Inferior parietal cortex (tissue), 1 donor: ENCODE results near the gene VPS13D.
"Not testable (repeated sequence)": the region's sequence is repeated elsewhere in the genome, so short reads cannot be mapped to it uniquely, and the experiment has no call there.

ENCODE experiments used
- DNase-seq: peaks from one replicate; pipeline ENCODE4 v3.0.0-alpha.2; 2016; ENCODE audit errors: extremely low spot score

VPS13D gene

DNA sequence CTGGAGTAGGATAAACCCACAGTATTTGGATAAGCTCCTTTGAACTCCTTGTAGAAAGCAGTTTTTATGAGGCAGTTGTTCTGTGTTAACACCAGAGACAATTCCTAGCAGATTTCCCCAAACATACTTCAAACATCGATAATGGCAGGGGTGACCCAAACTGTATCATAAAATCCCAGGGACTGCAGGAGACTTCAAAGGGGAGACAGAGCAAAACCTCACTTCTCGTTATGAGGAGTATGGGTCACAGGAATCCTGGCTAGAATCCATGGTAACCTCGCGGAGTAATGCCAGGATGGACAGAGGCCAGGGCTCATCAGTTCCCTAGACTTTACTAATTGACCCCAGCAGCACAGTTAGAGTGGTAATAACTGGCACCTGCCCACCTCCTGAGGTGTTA, 240.2 kb downstream of the VPS13D start:
- DNase-seq, result no peak

DNA sequence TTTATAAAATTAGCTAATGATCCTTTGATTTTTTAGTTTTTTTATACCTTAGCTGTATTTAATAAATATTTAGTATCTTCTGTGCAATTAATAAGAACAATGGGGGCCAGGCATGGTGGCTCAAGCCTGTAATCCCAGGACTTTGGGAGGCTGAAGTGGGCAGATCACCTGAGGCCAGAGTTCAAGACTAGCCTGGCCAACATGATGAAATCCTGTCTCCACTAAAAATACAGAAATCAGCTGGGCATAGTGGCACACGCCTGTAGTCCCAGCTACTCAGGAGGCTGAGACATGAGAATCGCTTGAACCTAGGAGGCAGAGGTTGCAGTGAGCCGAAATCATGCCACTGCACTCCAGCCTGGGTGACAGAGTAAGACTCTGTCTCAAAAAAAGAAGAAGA, 241.1 kb downstream of the VPS13D start:
- not testable (repeated sequence) for DNase-seq

DNA sequence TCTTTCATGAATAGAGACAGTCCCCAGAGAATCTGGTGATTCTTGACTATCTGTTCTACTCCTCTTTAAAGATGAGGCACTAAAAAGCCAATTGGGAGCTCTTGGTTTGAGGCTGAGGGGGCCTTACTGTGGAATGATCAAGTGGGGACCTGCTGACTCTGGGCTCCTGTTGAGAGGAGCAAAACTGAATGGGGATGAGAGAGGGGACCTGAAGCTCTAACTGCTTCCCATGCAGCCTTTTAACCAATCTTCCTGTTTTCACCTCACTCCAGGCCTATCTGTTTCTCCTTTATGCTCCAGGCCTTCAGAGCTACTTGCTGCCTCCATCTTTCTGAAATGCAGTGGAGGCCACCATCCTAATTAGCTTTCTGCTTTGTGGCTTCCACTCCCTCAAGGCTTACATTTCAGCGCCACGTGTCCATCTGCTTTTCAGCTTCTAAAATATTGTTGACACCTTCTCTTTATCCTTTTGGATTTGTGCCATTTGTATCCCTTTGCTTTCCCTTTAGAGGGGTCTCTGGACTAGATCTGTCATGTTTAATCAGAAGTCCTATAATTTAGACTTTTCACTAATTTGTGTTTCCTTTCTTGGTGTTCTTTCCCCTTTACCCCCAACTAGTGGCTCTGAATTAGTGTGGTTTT, 242.4 kb downstream of the VPS13D start:
- no peak for DNase-seq

- DNase-seq, result no peak
These were observed 243.1 kb downstream of the VPS13D start for GRCh38 chr1:12472798-12473551.

DNA sequence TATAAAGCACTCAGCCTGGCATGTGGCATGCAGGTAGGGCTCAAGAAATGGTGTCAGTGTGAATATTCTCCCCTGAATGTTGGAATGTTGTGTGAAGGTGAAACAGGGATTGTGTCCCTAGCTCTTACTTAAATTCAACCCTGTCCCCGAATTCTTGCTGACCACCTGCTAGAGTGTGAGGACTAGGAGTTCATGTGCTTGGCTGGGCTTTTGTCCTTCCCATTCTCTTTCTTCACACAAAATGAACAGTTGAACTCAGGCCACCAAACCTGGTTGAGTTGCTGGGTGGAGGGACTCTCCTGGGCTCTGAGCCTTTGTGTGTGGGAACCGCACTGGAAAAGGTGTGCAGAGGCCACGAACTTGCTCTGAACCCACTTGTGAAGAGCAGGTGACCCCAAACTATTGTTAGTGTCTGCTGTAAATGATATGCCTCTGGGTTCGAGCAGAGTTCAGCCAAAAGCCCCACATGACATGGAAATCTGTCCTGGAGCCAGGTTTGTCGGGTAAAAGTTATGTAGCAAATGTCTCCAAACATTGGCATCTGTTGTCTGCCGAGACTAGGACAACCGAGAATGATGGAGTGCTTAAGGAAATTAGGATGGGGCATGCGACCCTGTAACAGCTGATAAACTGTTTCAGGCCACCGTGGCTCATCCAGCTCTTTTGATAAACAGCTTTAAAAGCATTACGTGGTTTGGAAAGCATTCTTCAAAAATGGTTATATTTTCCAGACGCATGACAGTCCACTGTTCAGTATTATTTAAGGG, 243.9 kb downstream of the VPS13D start:
- no peak for DNase-seq

DNA sequence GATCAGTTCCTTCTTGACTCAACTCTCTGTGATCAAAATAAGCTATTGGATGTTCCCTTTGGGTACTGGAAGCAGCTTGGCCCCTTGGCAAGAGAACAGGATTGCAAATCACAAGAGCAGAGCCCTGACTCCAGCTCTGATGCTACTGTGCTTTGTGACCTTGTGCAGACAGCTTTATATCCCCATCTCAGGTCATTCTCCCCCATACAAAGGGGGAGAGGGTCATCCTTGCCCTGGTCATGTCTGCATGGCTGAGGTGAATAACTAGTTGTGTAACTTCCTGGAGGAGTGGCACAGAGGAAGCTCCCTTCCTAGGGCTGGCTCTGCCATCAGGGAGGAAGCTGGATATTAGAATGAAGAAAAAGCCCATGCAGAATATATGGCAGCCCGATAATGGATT, 245.3 kb downstream of the VPS13D start:
- DNase-seq, result no peak

DNA sequence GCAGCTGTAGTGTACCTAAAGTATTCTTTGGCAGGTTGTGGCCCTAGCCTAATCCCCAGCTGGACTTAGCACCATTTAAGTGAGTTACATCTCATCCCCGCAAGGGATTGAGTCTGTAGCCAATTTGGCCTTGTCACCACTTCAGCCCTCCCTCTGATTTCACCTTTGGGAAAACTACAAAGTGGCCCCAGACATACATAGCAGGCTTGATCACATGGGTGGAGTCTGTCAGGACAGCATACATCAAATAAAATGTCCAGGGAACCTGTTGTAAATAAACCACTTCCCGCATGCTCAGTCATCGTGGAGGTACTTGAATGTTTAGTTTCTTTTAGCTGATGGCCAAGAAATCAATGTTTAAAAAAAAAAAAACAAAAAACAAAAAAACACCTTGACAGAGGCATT, 245.7 kb downstream of the VPS13D start:
- DNase-seq, result no peak

DNA sequence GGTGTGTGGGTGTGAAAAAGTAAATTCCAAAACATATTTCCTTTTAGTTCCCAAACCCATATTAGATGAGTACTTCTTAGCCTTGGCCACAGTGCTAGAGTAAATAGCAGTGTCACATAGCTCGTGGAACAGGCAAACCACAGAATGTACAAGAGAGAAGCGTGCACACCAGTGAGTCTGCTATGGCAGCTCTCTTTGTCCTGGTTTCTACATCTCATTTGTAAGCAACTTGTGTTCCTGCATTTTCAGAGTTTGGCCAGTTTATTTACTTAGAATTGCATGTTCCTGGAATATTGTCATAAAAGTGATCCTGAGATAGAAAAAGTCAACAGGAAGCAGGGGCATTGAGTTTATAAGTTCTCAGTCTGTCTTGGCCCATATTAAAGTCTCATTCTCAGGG, 246.1 kb downstream of the VPS13D start:
- no peak for DNase-seq

DNA sequence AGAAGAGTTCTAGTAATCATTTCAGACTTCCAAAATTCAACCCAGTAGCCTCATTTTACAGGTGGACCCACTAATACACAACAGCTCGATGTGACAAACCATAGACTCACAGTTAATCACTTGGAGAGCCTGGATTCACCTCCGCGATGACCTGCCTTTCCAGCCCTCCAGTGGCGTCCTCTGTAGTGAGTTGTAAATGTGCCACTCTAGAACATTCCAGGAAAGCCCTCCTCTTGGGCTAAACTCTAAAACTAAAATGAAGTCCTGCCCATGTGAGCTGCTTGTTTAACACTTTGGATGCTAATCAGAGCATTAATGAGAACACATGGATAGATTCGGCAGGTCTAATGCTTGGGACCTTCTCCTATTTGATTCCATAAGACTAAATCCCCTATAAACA, 247.5 kb downstream of the VPS13D start:
- no peak for DNase-seq

DNA sequence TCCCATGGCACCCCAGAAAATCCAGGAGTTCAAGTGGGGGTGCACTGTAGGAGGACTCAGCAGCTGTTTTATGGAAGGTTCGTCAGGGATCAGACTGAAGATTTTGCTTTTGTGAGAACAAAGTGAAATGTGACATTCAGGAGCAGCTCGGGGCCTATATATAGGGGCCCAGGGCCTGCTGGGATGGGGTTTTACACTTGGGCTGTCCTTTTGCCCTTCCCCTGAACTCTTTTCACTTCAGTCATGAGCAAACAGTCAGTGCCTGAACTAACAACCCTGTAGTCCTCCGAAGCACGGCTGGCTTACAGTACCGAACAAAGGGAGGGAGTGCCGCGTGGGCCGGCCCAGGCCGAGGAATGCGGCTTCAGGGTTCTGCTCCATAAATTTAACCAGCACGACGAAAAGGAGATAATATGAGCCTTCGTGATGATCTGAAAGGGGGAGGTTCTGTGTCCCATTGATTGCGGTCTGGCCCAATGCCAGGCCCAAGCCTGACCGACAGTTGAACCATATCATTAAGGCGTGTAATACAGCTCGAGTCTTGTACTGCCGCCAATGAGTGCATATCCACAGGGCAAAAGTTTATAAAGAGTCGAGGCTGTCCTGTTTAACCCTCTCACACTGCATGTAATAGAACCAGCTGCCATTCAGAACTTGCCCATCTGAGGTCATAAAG, 248.2 kb downstream of the VPS13D start:
- DNase-seq, result peak; percentile 67

DNA sequence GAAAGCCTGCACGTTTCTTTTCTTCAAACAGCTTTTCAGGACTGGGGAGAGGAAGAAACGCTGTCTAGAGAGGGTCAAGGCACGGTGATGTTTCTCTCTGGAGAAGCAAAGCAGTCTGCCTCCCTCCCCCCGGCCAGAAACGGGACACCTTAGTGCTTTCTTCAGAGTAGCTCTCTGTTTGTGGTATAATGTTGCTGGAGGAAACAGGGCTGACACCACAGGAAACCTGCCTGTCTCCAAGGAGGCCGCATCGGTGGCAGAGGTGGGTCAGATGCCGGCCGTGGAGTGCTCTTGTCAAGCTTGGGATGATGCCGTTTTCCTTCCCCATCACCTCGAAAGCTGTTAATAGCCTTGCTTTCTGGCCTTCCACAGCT, 248.8 kb downstream of the VPS13D start:
- DNase-seq, result no peak

GRCh38 chr1:12479311-12479710, 249.5 kb downstream of the VPS13D start:
- DNase-seq, result no peak

GRCh38 chr1:12480041-12480440, 250.2 kb downstream of the VPS13D start:
- no peak for DNase-seq

GRCh38 chr1:12480748-12481362, 251.0 kb downstream of the VPS13D start:
- DNase-seq, result no peak

GRCh38 chr1:12481928-12482327, 252.1 kb downstream of the VPS13D start:
- no peak for DNase-seq

- no peak for DNase-seq
These were observed 253.2 kb downstream of the VPS13D start for GRCh38 chr1:12482988-12483387.

DNA sequence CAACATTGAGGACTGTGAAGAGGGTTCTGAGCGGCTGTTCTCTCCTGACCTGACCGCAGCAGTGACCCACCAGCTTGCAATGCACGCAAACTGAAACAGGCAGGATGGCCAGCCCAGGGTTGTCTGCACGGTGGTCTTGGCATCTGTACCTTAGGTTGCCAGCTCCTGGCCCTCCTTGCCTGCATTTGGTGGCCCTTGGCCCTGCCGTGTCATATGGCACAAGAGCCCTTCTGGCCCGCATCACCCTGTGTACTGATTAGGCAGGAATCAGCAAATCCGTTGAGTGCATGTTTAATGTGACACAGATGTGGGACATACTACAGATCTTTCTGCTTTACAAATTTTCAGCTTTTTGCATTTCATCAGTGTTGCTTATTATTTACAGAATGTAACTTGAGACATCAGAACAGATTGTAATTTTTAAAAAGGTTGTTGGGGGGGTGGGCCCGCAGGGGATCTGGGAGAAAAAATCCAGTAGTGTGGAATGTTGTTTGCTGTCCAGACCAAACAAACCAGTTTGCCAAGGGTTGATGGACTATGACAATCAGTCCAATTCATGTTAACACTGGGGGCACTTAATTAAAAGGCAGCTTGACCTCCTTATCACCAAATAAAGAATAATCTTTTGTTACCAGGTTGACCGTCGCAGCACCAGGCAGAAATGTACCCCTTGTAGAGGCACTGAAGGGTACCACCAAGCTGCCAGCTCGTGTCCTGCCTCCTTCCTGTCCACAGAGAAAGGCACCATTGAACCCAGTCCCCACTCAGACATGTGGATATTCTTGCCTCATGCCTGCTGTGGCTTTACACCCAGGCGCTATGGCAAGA, 255.6 kb downstream of the VPS13D start:
- no peak for DNase-seq

DNA sequence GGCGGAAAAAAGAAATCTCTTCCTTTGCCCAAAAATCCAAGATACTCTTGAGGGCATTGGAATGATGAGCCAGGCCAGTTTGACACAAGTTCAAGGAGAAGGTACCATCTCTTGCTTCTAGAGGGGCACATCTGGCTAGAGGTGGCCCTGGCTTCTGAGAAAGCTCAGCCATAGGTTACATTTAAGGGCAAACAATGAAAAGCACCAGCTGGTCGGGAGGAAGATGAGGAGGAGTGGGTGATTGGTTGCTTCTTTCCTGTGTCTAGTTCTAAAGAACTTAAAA, 256.2 kb downstream of the VPS13D start:
- DNase-seq, result no peak

DNA sequence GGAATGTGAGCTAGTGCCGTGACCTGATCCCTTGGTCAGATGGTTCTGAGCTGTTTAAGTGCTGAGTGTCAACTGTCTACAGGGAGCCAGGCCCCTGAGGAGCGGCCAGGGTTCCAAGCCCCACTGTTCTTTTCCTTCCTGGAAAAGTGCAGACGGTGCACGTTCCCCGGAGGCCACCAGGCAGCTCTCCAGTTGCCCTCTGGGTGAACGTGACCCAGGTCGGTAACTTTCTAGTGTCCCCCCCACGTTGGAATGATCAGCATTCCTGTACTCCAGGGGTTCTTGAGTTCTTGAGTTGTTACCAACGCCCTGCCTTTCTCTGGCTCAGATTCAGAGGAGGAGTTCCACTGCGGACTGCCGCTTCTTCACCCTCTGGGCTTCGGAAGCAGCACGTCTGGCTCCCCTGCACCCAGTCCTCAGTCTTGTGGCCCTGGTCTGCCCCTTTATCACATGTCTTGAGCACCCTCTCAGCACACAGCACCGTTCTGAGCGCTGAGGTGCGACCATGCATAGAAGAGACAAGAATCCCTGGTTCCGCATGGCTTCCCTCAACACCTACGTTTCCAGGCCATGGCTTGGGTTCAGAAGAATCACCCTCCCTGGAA, 256.7 kb downstream of the VPS13D start:
- no peak for DNase-seq

- no peak for DNase-seq
These were observed 257.7 kb downstream of the VPS13D start for GRCh38 chr1:12487520-12487919.
